ENCODE measurements around the gene PCDHGA6. TPM values are rescaled to one million over a fixed set of nuclear protein-coding genes. Genes with fewer than 3 reads are reported as not detected.

The PCDHGA6 gene
- total RNA-seq, 1 donor from 2014 or later, result 0.49 TPM

DNA sequence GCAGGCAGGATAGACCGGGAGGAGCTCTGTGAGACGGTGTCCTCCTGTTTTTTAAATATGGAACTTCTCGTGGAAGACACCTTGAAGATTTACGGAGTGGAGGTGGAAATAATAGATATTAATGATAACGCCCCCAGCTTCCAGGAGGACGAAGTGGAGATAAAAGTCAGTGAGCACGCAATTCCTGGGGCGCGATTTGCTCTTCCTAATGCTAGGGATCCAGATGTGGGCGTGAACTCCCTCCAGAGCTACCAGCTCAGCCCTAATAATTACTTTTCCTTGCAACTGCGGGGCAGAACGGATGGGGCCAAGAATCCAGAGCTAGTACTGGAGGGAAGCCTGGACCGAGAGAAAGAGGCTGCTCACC is 47.8 kb downstream of the PCDHGA6 start:
- H3K36me3 Mint-ChIP-seq (ENCODE audit: low read depth), result peaks cover 81% of the 10 kb centered on the region
- H3K27me3 Mint-ChIP-seq (ENCODE audit: low read depth), result peaks cover 5% of the 10 kb centered on the region
- H3K4me3 Mint-ChIP-seq, result no peak overlapping the region
- TF ChIP-seq, protein P1, sequence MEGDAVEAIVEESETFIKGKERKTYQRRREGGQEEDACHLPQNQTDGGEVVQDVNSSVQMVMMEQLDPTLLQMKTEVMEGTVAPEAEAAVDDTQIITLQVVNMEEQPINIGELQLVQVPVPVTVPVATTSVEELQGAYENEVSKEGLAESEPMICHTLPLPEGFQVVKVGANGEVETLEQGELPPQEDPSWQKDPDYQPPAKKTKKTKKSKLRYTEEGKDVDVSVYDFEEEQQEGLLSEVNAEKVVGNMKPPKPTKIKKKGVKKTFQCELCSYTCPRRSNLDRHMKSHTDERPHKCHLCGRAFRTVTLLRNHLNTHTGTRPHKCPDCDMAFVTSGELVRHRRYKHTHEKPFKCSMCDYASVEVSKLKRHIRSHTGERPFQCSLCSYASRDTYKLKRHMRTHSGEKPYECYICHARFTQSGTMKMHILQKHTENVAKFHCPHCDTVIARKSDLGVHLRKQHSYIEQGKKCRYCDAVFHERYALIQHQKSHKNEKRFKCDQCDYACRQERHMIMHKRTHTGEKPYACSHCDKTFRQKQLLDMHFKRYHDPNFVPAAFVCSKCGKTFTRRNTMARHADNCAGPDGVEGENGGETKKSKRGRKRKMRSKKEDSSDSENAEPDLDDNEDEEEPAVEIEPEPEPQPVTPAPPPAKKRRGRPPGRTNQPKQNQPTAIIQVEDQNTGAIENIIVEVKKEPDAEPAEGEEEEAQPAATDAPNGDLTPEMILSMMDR (conservative IDR thresholded peaks at IDR 0.05), result no peak
- no peak overlapping the region for H3K27ac Mint-ChIP-seq (ENCODE audit: unreplicated experiment)
- no peaks in the 10 kb centered on the region for H3K4me1 Mint-ChIP-seq
- no peak for DNase-seq (ENCODE audit: low read depth, low spot score)
- peaks cover 26% of the 10 kb centered on the region for H3K9me3 Mint-ChIP-seq

DNA sequence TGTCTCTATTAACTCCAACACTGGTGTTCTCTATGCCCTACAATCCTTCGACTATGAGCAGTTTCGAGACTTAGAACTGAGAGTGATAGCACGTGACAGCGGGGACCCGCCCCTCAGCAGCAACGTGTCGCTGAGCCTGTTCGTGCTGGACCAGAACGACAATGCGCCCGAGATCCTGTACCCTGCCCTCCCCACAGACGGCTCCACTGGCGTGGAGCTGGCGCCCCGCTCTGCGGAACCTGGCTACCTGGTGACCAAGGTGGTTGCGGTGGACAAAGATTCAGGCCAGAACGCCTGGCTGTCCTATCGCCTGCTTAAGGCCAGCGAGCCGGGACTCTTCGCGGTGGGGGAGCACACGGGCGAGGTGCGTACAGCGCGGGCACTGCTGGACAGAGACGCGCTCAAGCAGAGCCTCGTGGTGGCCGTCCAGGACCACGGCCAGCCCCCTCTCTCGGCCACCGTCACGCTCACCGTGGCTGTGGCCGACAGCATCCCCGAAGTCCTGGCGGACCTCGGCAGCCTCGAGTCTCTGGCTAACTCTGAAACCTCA is 49.1 kb downstream of the PCDHGA6 start:
- H3K4me1 Mint-ChIP-seq, result no peaks in the 10 kb centered on the region

DNA sequence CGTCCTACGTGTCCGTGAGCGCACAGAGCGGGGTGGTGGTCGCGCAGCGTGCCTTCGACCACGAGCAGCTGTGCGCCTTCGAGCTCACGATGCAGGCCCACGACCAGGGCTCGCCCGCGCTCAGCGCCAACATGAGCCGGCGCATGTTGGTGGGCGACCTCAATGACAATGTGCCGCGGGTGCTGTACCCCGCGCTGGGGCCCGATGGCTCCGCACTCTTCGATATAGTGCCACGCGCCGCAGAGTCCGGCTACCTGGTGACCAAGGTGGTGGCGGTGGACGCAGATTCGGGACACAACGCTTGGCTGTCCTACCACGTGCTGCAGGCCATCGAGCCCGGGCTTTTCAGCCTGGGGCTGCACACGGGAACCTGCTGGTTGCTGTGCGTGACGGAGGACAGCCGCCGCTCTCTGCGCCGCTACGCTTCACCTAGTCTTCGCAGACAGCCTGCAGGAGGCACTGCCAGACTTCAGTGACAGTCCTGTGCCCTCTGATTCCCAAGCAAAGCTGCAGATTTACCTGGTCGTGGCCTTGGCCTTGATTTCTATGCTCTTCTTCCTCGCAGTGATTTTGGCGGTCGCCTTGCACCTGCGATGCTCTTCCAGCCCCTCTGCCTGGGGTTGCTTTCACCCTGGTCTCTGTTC is 54.2 kb downstream of the PCDHGA6 start:
- Mint-ChIP-seq H3K27me3 (ENCODE audit: low read depth) (no peaks in the 10 kb centered on the region), H3K27ac (ENCODE audit: unreplicated experiment) (no peak overlapping the region), H3K36me3 (ENCODE audit: low read depth) (peaks cover 84% of the 10 kb centered on the region), H3K4me1 (no peaks in the 10 kb centered on the region), H3K4me3 (peak overlapping the region; percentile 73), H3K9me3 (peaks cover 28% of the 10 kb centered on the region)
- DNase-seq (ENCODE audit: low read depth, low spot score), result no peak
- TF ChIP-seq, protein P1 (conservative IDR thresholded peaks at IDR 0.05), result no peak

More for the DNA sequence above, 49.1 kb downstream of the PCDHGA6 start:
- Mint-ChIP-seq H3K9me3 (peaks cover 32% of the 10 kb centered on the region), H3K27ac (ENCODE audit: unreplicated experiment) (no peak overlapping the region), H3K27me3 (ENCODE audit: low read depth) (peaks cover 5% of the 10 kb centered on the region), H3K4me3 (peak overlapping the region; percentile 51), H3K36me3 (ENCODE audit: low read depth) (peaks cover 84% of the 10 kb centered on the region)
- TF ChIP-seq, protein P1 (conservative IDR thresholded peaks at IDR 0.05), result no peak
- DNase-seq (ENCODE audit: low read depth, low spot score), result no peak

Other genes with a start within 250 kb of the PCDHGA6 start
- 3.0 and 3.3 TPM in 2 replicates for gene PCDHB5, start 238.7 kb upstream of the PCDHGA6 start, total RNA-seq
- gene PCDHB6, start 223.8 kb upstream of the PCDHGA6 start, total RNA-seq, result 0.64 and 0.70 TPM in 2 replicates
- 0.39 and 0.58 TPM in 2 replicates for gene PCDHB7, start 201.2 kb upstream of the PCDHGA6 start, total RNA-seq
- gene PCDHB8, start 196.1 kb upstream of the PCDHGA6 start, total RNA-seq, result 1.3 and 1.8 TPM in 2 replicates
- gene PCDHB16, start 191.5 kb upstream of the PCDHGA6 start, total RNA-seq, result 11.4 and 12.6 TPM in 2 replicates
- gene PCDHB9, start 186.7 kb upstream of the PCDHGA6 start, total RNA-seq, result 5.5 and 7.0 TPM in 2 replicates
- gene PCDHB10, start 181.5 kb upstream of the PCDHGA6 start, total RNA-seq, result 5.2 and 5.5 TPM in 2 replicates
- 2.7 and 3.6 TPM in 2 replicates for gene PCDHB11, start 174.3 kb upstream of the PCDHGA6 start, total RNA-seq
- gene PCDHB12, start 165.2 kb upstream of the PCDHGA6 start, total RNA-seq, result 3.1 TPM in 2 replicates
- 3.6 TPM in 2 replicates for gene PCDHB13, start 160.0 kb upstream of the PCDHGA6 start, total RNA-seq
- gene PCDHB14, start 150.5 kb upstream of the PCDHGA6 start, total RNA-seq, result 5.5 TPM in 2 replicates
- 5.5 and 5.6 TPM in 2 replicates for gene PCDHB15, start 128.5 kb upstream of the PCDHGA6 start, total RNA-seq
- gene SLC25A2, start 69.8 kb upstream of the PCDHGA6 start, total RNA-seq, result 0.72 and 1.1 TPM in 2 replicates
- gene TAF7, start 53.1 kb upstream of the PCDHGA6 start, total RNA-seq, result 100.0 and 100 TPM in 2 replicates
- gene PCDHGA1, start 43.4 kb upstream of the PCDHGA6 start, total RNA-seq, result 0.54 and 0.93 TPM in 2 replicates
- 0.32 and 0.54 TPM in 2 replicates for gene PCDHGA2, start 35.1 kb upstream of the PCDHGA6 start, total RNA-seq
- 0.16 and 0.33 TPM in 2 replicates for gene PCDHGA3, start 30.1 kb upstream of the PCDHGA6 start, total RNA-seq
- 2.8 and 3.0 TPM in 2 replicates for gene PCDHGB1, start 23.8 kb upstream of the PCDHGA6 start, total RNA-seq
- gene PCDHGA4, start 18.9 kb upstream of the PCDHGA6 start, total RNA-seq, result 0.56 and 0.93 TPM in 2 replicates
- gene PCDHGB2, start 13.9 kb upstream of the PCDHGA6 start, total RNA-seq, result 1.3 and 1.5 TPM in 2 replicates
- 0.32 and 0.51 TPM in 2 replicates for gene PCDHGA5, start 9.7 kb upstream of the PCDHGA6 start, total RNA-seq
- 0.51 and 0.71 TPM in 2 replicates for gene PCDHGB3, start 3.6 kb upstream of the PCDHGA6 start, total RNA-seq
- gene PCDHGA7, start 8.9 kb downstream of the PCDHGA6 start, total RNA-seq, result 0.32 and 0.37 TPM in 2 replicates
- gene PCDHGB4, start 13.8 kb downstream of the PCDHGA6 start, total RNA-seq, result 4.2 and 5.3 TPM in 2 replicates
- 0.33 and 0.43 TPM in 2 replicates for gene PCDHGA8, start 18.7 kb downstream of the PCDHGA6 start, total RNA-seq
- 0.91 and 1.5 TPM in 2 replicates for gene PCDHGB5, start 24.1 kb downstream of the PCDHGA6 start, total RNA-seq
- 0.72 and 0.86 TPM in 2 replicates for gene PCDHGA9, start 28.9 kb downstream of the PCDHGA6 start, total RNA-seq
- 53.6 and 53.7 TPM in 2 replicates for gene PCDHGB6, start 34.1 kb downstream of the PCDHGA6 start, total RNA-seq
- gene PCDHGA10, start 39.1 kb downstream of the PCDHGA6 start, total RNA-seq, result 18.4 and 18.5 TPM in 2 replicates
- gene PCDHGB7, start 43.8 kb downstream of the PCDHGA6 start, total RNA-seq, result 6.5 and 7.0 TPM in 2 replicates
- gene PCDHGA11, start 47.2 kb downstream of the PCDHGA6 start, total RNA-seq, result 1.8 and 2.4 TPM in 2 replicates
- 1.5 and 1.8 TPM in 2 replicates for gene PCDHGA12, start 56.6 kb downstream of the PCDHGA6 start, total RNA-seq
- 98.2 and 107 TPM in 2 replicates for gene PCDHGC3, start 102.1 kb downstream of the PCDHGA6 start, total RNA-seq
- gene PCDHGC4, start 111.1 kb downstream of the PCDHGA6 start, total RNA-seq, result 14.8 and 15.9 TPM in 2 replicates
- gene PCDHGC5, start 115.2 kb downstream of the PCDHGA6 start, total RNA-seq, result 2.2 and 3.0 TPM in 2 replicates
- gene DIAPH1, start 245.1 kb downstream of the PCDHGA6 start, total RNA-seq, result 86.3 and 99.1 TPM in 2 replicates

Measured in neural crest cell (in vitro differentiated cells).